GM21723 (cell line): ENCODE data around the gene NTN5.

Source experiments
- ATAC-seq: cut with Tn5 transposase; IDR thresholded peaks from one replicate; pipeline ENCODE4 v1.9.1; 2021; ENCODE audit warnings: mild to moderate bottlenecking, moderate library complexity; ENCODE audit not compliant: unreplicated experiment

NTN5 gene

GRCh38 chr19:48646001-48646721, 26.7 kb downstream of the NTN5 start, which contains the start of gene CA11:
Gene CA11 (minus strand): TSS chr19:48646187. CDS start chr19:48645632, 555 bp downstream.
- ATAC-seq = peak; percentile 67

- ATAC-seq = no peak
Measured at GRCh38 chr19:48645620-48646000, 27.2 kb downstream of the NTN5 start.

DNA sequence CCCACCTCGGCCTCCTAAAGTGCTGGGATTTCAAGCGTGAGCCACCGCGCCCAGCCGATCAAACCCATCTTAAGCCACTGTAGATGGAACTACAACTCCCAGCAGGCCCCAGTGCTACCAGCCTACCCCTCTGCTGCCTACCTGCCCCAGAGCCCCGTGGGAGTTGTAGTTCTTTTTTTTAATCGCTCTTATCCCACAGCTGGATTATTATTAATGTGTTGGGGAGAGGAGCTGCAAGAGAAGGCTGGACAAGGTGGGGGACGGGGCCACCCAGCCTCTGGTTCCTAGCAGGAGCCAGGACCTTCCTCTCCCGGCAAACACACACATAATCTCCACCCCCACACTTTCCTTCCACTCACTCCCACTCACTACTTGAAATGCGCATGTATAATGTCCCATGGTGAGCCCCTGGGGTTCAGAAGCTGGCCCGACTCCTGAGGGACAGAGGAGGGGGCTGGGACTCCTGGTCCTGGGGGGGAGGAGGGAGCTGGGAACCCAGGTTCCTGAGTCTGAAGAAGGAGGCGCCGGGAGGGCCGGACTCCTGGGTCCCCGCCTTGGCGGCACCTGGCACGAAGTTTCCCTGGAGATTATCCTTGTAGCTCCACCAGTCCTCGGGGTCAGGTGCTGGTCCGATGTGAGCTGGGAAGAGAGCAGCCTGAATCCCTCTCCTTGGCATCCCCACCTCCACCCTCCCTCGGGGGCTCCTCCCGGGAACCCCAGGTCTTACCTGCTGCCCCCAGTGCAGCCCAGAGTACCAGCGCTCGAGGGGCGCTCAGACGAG, 27.8 kb downstream of the NTN5 start:
- ATAC-seq = no peak

- ATAC-seq = no peak
Measured at GRCh38 chr19:48644355-48644754, 28.5 kb downstream of the NTN5 start.

GRCh38 chr19:48642862-48643261, 30.0 kb downstream of the NTN5 start:
- ATAC-seq = no peak

- ATAC-seq = no peak
Measured at GRCh38 chr19:48641850-48642249, 31.0 kb downstream of the NTN5 start.

DNA sequence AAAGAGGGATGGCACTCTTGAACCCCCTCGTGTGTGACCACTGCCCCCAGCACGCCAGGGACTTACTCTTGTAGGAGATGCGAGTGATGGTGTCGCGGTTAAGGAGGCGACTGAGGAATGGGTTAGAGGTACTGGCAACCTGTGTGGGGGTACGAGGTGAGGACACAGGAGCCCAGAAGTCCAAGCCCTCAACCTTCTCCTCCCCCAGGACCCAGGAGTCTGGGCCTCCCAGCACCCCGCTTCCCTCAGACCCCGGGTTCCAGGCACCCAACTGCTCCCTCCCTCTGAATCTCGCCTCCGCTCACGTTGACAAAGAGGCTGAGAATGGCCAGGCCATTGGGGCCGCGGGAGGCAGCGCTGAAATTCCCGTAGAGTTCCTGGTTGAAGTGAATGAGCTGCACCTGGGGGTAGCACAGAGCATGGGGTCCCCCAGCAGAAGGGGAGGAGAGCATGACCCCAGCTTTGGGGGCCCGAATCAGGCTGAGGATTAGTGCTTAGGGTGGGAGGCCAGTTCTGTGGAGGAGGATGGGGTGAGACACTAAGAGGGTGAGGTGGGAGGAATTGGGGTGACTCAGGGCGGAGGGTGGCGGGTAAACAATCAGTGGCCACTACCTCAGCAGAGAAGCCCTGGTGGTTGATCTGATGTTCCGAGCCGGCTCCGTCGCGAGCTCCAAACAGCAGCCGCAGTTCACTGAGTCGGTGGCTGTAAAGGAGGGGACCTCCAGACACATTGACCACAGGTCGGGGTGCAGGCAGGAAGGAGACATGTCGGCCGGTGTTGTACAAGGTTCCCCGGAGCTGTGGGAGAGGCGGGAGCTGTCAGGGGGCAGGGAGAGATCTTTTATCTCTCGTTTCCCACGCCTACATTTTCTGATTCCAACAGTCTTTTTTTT, 33.1 kb downstream of the NTN5 start:
- ATAC-seq = no peak

GRCh38 chr19:48638831-48639381, 33.9 kb downstream of the NTN5 start:
- ATAC-seq = no peak

DNA sequence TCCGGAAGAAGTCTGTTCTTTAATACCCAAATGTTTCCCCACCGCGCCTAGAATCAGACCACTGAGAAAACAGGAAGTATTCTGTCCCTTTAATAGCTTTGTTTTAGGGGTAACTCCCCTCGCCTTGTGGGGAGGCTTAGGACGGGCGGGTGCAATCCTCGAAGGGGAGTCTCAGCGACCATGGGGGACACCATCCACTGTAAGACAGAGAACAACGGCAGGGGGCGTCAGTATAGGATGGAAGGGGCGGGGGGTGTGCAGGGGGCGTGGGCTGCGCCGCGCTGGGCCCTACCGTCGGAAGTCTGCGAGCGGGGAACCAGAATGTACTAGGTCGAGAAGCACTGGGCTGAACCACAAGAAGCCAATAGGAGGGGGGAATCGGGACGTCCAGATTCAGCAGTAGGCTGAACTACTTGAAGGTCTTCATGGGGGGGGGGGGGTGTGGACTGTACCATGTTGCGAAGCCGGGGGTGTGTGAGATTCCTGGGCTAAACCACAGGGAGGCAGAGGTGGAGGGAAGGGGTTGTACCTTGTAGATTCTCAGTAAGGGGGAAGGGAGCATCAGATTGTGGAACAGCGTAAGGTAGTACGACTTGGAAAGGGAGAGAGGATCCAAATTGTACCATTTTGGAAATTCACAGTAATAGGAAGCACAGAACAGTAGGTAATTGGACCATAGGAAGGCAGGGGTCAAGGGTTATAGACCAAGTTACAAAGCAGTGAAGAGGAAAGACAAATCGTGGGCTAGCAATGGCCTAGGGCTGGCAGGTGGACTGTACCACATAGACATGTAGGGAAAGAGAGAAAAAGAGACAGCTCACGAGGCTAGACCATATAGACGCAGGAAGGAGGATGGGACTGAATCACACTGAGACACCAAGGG, 34.6 kb downstream of the NTN5 start:
- ATAC-seq = peak; percentile 7

DNA sequence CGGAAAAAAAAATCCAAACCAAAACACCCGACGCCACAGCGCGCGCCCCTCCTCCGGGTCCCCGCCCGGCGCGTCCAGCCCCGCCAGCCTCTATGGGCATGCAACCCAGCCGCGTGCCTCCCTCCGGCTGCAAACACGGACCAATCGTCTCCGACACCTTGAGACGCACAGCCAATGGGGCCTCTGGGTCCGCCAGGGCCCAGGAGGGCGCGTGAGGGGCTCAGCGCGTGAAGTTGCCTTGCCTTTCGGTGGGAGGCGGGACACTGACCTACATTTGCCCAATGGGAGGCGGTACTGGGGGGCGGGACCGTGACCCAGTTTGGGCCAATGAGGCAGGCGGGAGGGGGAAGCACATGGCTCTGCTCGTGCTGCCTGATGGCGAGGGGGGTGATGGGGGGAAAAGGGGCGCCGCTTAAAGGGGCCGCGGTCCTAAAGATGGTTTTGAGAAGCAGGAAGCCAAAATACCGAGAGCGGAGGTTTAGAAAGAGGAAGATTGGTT, 35.3 kb downstream of the NTN5 start:
- ATAC-seq = peak; percentile 62

DNA sequence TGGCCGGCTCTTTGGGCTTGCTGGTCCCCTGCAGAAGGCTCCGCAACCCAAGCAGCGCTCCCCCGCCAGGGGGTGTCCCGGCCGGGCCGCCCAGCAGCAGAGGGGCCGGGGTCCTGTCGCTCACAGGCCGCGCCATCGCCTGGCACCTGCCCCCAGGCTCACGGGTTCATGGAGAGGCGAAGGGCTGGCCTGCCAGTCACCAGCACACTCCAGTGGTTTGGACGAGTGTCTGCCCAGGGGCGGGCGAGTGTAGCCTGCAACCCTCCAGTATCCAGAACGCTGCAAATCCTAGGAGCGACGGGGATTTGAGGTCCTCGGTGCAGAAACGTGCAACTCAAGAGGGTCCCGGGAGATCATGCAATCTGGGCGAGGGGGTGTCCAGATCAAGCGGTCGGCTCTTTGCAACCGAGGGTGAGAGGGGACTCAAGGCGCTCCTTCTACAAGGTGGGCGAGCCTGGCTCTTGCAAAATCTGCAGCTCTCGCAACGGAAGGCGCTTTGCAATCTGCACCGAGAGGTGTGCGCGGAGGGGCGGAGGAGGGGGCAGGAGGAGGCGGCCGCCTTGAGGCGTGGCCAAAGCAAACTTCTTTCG, 35.9 kb downstream of the NTN5 start, which contains the start of gene DBP:
Gene DBP (minus strand): TSS at position 521 of the 590 bp plus-strand sequence. CDS start 385 bp downstream, at position 136.
- ATAC-seq = peak; percentile 0

DNA sequence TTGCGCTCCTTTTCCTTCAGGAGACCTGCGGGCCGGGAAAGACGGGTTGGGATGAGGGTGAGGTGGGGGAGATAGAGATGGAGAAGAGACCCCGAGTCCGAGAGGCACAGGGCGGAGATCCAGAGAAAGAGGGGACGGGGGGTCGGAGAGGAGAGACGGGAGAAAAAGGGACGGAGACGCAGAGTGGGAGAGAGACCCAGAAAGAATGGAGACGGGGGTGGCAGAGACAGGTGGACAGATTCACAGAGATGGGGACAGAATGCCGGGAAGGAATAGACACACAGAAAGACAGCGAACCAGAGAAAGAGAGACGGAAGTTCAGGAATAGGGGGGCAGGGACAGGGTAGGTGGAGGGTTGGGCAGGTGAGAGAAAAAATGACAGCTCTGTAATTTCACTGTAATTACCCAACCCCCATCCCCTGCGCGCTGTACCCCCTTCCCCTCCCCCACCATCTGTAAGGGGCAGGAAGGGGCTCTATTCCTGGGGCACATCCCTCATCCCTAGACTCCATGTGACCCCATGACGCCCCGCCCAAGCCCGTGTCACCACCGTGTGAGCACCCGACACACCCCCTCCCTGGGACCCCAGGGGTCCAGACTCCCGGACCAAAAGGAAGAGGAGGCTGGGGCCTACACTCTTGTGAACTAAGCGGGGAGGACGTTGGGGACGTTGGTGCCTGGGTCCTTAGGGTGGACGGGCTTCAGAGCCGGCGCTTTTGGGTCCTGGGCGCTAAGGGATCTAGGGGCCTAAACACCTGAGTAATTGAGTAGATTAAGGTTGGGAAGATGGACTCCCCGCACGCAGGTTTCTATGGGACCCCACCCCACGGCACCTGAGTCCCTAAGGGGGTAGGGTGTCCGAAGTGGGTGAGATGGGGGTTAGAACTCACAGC, 36.6 kb downstream of the NTN5 start:
- ATAC-seq = no peak

- no peak for ATAC-seq
Measured at GRCh38 chr19:48635263-48635965, 37.4 kb downstream of the NTN5 start.

DNA sequence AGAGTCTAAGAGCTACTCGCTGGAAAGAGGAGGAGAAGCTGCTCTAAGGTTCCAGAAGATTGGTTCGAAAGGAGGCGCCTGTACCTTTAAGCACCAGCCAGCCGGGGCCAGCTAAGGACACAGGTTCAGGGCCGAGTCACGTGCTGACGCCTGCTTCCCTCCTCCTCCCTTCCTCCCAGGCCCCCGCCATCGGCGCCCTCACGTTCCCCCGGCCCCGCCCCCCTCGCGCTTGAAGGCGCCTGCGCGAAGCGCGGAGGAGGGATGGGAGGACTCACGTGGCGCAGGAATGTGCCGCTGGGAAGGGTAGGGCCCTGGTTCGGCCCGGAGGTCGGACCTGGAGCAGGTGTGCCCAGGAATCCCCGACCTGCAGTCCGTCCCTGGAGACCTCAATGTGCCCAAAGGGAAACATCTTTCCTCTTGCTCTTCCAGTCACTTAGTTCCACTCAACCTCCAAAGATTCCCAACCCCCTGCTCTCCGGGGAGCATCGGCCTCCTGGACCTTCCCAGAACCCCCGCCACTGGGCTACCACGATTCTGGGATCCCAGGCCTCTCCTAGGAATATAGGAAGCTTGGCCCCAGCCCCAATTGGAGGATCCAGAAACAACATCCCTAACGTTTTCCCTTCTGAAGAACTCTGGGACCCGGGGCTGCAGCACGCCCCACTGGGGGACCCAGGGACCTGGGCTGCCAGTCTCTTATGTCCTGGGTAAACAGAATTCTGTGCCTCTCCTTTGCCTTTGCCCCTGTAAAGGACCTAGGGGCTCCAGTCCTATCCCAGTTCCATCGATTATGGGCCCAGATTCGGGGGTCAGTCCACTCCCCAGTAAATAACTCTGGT, 38.2 kb downstream of the NTN5 start:
- peak; percentile 35 for ATAC-seq

GRCh38 chr19:48634036-48634342, 38.8 kb downstream of the NTN5 start:
- ATAC-seq = no peak

GRCh38 chr19:48633148-48634035, 39.4 kb downstream of the NTN5 start:
- ATAC-seq = no peak
